Hypothalamus (tissue), 51 donors: ENCODE results near the gene SEMA3D.

Source experiments
- DNase-seq, 51 donors: peaks; one replicate each; lab custom pipeline; 2025; lab: John Stamatoyannopoulos, UW

SEMA3D gene

DNA sequence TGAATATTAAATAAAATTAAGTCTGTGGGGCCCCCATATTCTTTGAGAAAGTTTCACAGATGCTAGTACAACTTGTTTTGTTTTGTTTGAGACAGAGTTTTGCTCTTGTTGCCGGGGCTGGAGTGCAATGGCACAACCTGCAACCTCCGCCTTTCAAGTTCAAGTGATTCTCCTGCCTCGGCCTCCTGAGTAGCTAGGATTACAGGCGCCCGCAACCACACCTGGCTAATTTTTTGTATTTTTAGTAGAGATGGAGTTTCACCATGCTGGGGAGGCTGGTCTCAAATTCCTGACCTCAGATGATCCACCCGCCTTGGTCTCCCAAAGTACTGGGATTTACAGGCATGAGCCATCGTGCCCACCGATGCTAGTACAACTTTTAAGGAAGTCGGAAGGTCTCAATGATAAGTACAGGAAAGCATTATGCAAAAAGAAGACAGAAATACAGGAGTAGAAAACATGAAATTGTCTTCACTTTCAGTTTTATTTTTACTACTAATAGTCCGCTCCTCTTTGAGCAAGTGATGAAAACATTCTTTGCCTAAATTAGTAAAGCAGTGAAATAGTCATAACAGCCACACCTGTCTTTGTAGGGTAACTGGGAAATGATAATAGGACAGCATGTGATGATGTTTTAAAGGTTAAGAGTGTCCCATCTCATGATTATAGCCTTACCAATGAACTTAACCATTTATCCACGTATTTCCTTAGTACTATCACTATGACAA, 147.5 kb downstream of the SEMA3D start:
- DNase-seq: no peak

- no peak for DNase-seq
Observed at GRCh38 chr7:85038466-85038865, 148.4 kb downstream of the SEMA3D start.

- no peak for DNase-seq
Observed at GRCh38 chr7:85033263-85033662, 153.6 kb downstream of the SEMA3D start.

DNA sequence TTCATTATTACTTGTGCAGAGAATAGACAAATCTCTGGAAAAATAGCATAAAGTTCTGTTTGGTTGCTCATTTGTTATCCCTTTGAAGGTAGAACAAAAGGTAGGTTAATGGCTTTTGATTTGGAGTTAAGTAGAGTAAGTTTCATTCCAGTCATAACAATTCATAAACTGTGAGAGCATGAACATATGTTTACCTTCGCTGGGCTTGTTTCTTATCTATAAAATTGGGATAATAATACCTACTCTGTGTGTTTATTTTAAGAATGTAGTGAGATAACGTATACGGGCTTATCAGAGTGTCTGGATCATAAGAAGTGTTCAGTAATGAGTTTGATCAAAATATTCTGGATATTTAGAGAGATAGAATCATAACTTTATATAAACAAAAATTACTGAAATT, 155.4 kb downstream of the SEMA3D start:
- DNase-seq: no peak

- DNase-seq: peak in 1 of 51 donors; percentile 6
Observed at GRCh38 chr7:85030893-85031292, 156.0 kb downstream of the SEMA3D start.

- no peak for DNase-seq
Observed at GRCh38 chr7:85025312-85025756, 161.5 kb downstream of the SEMA3D start.

GRCh38 chr7:85023916-85024315, 162.9 kb downstream of the SEMA3D start:
- DNase-seq: no peak

DNA sequence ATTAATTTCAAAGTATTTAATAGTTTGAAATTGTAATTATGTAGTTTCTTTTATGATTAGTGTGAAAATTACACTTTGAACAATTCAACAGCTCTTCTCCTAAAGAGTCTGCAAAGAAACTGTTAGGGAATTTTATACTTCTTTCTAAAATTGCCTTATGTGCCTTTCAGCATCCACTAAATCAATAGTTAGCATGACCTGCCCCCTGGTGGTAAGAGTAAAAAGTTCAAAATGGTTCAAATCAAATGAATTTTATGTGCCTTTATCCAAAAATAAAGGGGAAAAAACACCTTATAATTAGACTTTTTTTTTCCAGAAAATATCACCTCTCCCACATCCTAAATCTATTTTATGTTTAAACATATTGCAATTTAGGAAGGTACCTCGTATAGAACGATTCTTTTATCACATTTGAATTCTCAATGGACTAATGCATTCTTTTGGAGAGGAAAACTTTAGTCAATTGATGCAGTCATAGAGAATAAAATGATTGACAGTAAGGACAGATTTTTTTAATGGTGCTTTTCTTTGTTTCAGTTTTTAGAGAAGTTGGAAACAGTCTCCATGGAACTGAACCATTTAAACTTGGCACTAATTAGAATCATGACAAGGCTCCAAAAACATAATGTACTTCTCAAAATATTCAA, 163.7 kb downstream of the SEMA3D start:
- DNase-seq: peak in 6 of 51 donors; percentile 4 to 74 (median 14)

- DNase-seq: no peak
Observed at GRCh38 chr7:85022064-85022697, 164.7 kb downstream of the SEMA3D start.

DNA sequence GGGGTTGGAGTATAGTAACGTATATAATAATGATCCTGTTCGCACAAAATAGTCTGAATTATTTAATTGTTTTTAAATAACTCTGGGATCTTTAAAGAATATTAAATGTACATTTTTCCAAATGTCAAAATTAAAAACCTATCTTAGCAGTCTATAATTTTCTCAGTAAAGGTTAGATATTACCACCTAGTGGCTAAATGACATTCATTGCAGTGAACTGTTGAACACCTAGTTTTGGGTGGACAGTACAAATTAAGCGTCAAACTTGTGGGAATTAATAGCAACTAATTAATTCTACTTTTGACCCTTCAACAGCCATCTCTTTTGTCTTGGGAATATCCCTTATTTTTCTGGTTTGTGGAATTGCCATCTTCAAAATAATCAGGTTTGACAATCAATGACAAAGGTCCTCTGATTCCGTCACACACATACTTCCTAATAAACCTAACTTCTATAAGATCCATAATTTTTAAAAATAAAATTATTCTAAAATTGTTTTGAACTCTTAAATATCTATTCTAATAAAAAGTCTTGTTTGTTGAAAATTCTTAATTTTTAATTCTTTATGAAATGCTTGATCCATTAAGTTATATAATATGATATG, 165.7 kb downstream of the SEMA3D start:
- no peak for DNase-seq

- no peak for DNase-seq
Observed at GRCh38 chr7:85019778-85020177, 167.1 kb downstream of the SEMA3D start.

GRCh38 chr7:85019176-85019575, 167.7 kb downstream of the SEMA3D start:
- DNase-seq: no peak

GRCh38 chr7:85018498-85018897, 168.4 kb downstream of the SEMA3D start:
- DNase-seq: no peak

- no peak for DNase-seq
Observed at GRCh38 chr7:85016286-85016685, 170.6 kb downstream of the SEMA3D start.

DNA sequence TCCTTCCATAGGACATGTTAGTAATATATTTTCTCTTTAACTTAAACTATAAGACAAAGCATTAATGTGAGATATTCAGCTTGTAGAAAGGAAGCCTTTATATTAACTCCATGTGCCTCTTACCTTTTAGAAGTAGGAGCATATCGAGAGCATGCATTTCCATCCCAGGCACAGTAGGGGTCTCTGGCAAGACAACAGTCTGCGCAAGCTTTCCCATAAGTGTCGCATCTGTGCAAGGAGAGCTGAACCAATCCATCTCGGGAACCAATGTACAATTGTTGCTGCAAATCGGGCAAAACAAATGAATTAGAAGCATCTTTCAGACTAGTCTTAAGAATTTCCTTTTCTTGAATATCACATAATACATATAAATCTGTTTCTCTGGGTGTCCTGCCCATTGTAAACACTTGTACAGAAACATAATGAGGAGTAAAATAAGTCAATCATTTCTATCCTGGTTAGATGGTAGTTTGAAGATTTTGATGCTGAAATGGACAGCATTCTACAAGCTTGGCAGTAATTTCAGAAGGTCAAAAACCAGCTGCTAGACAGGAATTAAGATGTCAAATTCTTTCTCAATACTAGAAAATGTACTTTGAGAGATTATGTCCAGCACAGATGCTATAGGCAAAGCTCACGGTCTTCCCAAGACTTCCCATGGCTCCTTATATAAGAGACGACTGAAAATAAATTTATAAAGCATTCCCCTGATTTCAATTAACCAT, 171.8 kb downstream of the SEMA3D start:
- no peak for DNase-seq

GRCh38 chr7:85011127-85011526, 175.7 kb downstream of the SEMA3D start:
- no peak for DNase-seq

- no peak for DNase-seq
Observed at GRCh38 chr7:85010306-85010705, 176.6 kb downstream of the SEMA3D start.

- no peak for DNase-seq
Observed at GRCh38 chr7:85006754-85007153, 180.1 kb downstream of the SEMA3D start.

- DNase-seq: no peak
Observed at GRCh38 chr7:85004402-85004801, 182.5 kb downstream of the SEMA3D start.

DNA sequence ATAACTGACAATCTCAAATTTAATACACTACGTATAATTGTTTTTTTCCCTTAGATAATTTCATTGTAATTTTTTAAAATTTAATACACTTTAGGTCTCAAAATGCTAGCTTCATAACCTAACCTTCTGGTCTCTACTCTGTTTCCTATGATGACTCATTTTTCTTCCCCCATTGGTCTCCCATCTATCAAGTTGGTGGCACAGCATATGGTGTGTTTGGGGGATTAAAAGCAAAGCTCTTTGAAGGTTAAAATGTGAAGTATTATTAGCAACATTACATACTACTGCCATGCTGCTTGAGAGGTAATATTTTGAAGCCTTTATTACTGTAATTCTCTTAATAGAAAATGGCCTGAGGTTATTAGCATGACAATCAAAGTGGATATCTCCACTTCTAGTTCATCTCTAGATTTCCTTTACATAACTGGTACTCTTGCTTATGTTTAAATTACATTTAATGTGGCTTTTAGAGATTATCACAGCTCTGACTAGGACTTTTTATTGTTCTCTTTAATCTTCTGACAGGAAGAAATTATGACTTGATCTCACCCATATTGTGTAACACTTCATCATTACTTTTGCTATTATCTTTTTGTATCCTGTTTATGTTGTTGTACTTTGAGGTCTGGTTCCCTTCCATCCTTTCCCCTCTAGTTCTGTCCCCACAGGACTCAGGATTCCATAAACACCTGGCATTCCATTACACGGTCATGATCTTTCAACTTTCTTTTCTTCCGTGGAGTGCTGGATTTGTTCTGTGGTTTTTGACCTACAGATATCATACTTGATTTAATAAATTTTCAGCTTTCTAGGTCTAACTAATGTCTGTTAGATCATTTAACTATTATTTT, 185.1 kb downstream of the SEMA3D start:
- DNase-seq: no peak
